Fibroblast of skin of right quadriceps (primary cell): Measurements from ENCODE around the gene IL22RA2.
"Not testable (repeated sequence)": the region's sequence is repeated elsewhere in the genome, so short reads cannot be mapped to it uniquely, and the experiment has no call there.

Source experiments
- DNase-seq: peaks from one replicate; pipeline ENCODE4 v3.0.0-alpha.2; 2013

IL22RA2 gene, protein sequence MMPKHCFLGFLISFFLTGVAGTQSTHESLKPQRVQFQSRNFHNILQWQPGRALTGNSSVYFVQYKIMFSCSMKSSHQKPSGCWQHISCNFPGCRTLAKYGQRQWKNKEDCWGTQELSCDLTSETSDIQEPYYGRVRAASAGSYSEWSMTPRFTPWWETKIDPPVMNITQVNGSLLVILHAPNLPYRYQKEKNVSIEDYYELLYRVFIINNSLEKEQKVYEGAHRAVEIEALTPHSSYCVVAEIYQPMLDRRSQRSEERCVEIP

DNA sequence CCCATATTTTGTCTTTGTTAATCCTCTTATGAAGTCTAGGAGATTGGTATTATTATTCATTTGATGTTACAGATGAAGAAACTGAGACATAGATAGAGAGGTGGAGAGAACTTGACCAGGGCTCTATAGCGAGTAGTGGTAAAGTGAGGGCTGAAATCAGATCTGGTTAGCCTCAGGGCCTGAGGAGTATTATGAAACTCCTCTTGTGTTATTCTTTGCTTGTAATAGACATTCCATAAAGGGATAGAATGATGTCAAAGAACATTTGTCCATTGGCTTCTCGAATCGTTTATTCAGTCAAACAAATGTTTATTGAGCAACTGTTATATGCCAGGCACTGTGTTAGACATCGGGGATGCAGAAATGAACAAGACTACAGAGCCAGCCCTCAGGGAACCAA, at the start of gene IL22RA2:
TSS of gene IL22RA2 (minus strand) at position 144 of the 400 bp plus-strand sequence. CDS start 11,895 bp downstream, outside the sequence.
- no peak for DNase-seq

DNA sequence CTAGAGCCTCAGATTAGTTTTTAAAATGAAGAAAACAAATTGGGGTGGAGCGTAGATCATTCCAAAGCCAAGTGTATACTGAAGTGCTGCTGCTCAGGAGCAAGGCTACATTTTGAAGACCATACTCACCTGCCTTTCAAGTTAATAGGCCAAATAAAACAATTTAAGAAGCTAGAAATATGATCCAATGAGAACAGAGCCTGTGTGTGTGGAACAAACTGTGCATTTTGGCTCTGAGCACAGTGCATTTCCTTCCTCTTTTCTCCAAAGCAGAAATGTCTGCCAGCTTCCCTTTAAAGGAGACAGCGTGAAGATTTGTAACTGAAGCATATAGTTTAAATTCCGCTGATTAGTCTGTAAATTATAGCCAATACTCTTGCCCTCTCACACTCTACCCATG, 48.9 kb upstream of the IL22RA2 start:
- no peak for DNase-seq

DNA sequence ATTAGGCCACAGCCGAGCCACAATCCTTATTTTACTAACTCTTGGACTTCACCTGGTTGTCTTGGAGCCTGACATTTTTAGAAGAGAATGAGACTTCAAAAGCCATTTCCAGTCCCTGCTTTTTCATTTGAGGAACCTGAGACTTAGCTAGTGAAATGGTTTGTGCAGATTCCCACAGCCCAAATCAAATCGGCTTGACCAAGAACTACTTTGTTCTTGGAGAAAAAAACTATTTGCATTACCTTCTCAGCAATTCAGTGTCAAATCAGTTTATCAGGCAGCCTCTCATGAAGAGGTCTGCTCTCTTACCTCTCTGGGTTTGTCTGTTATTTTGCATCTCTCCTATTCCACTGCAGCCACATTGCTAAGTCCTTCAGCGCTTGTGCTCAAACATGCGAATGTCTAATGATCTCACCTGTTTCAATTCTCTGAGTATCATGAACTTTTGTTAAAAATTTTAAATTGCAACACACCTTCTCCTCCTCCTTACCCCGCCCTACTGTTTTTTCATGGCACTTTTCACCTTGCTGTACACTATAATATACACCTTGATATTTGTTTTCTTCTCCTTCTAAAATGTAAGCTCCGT, 46.3 kb upstream of the IL22RA2 start:
- DNase-seq: no peak

DNA sequence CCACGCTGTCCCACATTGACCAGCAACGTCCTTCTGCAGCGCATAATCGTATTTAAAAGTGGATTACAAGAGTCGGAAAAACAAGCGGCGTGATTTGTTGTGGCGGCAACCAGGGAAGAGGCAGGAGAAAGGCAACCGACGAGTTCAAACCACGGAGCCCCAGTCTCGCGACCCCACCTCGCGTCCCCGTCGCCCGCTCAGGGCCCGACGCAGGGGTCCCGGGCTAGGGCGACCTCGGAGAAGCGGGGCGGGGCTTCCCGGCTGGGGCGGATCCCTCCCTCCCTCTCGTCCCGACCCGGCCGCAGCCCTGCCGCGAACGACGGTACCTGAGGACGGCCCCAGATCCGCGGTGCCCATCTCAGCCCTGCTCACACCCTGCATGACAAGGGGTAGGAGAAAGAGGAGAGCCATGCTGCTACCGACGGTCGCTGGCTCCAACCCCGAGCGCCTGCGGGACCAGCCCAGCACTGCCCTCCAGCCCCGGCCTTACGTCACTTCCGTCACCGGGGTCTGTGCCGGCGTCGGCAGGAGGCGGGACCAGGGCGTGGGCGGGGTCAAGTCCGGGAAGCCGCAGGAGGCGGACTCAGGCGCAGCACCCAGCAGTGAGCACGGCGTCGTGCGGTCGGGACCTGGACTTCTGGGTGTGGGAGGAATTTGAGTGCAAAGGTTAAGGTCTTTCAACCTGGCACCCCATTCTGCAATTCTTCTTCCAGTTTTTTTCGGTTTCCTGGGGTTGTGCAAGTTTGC, 45.6 kb upstream of the IL22RA2 start, which contains the start of gene IFNGR1:
TSS of gene IFNGR1 (minus strand) at position 469 of the 747 bp plus-strand sequence. CDS start at position 411, 58 bp downstream.
- DNase-seq: peak; percentile 87

DNA sequence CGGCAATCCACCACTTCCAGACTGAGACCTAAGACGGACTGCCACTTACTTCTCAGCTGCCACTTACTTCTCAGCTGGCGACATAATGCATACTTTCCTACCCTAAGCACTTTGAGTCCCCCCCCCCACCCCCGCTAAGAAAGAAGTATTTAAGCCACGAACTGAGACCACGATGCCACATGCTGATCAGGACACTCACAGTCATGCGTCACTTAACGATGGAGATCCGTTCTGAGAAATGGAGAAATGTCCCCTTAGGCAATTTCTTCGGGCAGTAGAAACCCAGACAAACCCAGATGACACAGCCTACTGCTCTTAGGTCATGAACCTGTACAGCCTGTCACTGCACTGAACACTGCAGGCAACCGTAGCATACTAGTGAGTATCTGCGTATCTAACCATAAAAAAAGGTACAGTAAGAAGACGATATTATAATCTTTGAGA, 45.1 kb upstream of the IL22RA2 start:
- DNase-seq: peak; percentile 45

DNA sequence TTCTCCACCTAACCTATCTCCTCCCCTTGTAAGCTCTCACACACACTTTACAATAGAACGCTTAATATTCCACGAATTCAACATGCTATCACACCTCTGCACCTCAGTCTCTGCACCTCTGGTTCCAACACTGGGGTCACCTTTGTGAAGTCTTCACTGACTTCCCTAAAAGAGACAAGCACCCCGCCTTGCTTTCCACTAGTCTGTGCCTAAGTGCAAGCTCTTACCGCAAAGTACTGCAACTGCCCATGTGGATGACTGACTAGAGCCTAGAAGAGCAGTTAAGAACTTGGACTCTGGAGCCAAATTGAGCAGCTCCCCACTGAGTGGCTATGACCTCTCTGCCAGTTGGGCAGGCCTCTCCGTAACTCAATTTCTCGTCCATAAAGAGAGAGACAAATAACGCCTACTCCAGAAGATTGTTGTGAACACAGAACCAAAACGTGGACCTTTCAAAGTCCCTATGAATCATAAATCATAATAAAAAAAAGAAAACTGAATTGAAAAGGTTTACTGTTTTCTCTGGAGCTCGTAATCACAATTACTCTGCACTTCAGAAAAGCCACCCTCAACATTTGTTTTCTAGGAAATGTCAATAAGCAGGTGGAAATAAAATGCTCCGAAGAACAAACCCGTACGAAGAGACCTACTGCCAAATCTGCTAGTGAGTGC, 44.5 kb upstream of the IL22RA2 start:
- DNase-seq: no peak

DNA sequence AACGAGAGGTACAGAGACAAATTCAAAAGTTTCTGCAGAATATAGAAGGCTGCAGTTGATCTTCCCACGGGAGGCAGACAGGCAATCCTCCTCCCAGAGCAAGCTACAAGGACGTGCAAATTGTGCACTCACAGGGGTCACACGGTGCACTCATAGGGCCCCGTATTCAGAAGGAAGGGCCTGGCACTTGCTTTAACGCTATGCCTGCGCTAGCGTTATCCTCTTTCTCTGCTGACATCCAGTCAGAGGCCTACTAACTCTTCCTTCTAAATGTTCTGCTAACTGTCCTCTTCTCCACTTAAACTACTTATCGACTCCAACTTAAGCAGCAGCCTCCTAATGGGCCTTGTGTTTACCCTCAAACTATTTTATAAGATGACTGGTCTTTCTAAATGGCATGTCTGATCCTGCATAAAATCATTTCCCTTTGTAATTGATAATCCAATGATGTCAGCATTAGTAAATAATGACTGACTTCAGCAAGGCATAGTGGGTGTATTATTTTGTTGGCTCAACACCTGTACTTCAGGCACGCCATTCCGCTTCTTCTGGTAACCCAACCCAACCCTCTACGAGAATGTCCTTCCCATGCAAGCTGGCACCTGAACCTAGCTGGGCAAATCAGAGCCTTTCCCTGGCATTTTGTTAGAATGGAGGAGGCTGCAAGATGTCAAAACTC, 43.6 kb upstream of the IL22RA2 start:
- no peak for DNase-seq

DNA sequence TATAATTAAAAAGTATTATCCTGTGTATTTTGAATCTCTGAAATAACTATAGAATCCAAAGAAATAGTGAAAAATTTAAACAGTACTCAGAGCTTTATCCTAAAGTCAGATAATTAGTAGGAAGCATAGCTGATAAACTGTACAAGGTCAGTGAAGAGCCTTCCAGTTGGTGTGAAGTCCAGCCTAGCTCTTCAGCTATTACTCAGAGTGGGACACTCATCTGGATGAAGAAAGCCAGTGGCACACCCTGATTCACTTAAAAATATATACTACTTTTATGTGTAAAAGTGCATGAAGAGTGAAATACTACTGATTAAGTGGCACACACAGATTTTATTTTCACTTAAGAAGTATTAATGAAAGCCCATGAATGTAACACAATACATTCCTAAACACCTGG, 42.7 kb upstream of the IL22RA2 start:
- no peak for DNase-seq

DNA sequence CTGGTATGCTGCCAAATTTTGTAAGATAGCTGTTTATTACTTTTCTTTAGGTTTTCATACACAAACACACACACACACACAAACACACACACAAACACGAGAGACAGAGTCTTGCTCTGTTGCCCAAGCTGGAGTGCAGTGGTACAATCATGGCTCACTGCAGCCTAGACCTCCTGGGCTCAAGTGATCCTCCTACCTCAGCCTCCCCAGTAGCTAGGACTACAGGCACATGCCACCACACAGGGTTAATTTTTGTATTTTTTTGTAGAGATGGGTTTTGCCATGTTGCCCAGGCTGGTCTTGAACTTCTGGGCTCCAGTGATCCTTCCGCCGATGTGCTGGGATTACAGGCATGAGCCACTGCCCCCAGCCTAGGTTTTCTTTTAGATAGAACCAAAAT, 42.2 kb upstream of the IL22RA2 start:
- DNase-seq: not testable (repeated sequence)

DNA sequence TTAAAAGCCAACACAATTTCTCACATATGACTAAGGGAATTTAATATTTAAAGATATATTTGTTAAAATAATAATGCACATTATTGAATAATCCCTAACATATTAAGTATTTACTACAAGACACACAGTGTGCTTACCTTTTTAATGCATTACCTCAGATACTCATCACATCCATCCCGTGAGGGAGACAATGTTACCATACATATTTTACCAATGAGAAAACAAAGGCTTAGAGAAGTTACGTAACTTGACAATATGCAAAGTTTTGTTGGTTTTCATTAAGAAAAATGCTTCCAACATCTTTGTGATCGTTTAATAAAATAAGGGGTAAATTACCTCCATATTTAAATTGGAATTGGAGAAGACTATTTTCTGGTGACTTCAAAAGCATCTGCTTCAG, 41.5 kb upstream of the IL22RA2 start:
- no peak for DNase-seq

DNA sequence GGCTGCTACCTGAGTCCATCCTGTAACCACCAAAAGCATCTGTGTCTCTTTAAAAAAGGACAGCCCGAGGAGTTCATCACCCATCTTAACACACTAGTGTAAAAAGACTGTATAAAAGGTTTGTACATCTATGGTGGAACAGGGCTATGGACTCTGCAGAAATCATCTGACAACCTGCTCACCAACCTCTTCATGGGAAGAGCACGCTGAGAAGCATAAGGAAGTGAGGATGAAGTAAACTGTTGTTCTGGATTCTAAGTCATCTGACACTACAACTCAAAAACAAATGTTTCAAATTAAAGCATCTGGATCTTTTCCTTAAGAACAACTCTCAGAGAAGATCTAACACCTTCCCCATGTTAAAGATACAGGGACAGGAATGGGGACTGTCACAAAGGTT, 40.4 kb upstream of the IL22RA2 start:
- no peak for DNase-seq

DNA sequence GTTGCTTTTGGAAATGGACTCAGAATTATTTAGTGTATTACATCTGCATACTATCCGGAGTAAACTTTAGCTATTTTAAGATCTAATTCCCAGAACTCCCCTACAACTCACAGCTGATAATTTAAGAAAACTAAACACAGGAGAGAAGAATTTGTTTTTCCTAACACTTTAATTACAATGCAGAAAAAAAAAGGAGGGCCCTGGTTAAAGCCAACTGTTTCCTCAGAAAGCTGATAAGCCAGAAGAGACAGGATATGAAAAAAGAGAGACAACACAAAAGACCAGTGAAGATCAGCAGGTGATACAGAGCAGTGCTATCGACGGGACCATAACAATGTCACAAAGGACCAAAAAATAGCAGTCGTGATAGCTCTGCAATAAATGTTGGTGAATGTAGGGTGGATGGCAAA, 39.9 kb upstream of the IL22RA2 start:
- DNase-seq: no peak

DNA sequence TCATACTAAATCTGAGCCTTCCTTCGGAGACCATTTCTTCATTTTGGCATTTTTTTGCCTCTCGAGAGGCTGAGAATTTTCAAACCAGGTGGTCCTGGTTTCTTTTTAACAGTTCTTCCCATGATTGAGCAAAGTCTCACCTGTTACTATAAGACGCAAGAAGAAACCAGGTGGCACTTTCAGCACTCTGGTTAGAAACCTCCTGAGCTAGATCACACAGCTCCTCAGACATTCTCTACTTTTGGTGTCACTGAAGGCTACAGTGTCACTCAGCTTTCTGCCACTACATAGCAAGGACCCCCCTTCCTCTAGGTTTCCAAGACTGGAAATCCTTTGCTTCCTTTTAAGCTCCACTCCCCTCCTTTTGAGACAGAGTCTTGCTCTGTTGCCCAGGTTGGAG, 38.5 kb upstream of the IL22RA2 start:
- no peak for DNase-seq

DNA sequence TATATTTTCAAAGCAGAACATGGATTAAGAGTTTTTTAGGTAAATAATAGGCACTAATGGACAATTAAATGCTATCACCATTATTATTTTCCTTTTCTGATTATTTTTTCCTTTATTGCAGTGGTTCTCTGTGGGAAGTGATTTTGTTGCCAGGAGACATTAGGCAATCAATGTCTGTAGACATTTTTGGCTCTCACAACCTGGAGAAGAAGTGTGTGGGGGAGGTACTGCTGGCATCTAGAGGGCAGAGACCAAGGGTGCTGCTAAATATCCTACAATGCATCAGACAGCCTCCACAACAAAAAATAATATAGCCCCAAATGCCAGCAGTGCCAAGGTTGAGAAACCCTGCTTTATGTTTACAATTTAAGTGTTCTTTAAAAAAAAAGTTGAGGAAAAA, 37.5 kb upstream of the IL22RA2 start:
- DNase-seq: no peak

DNA sequence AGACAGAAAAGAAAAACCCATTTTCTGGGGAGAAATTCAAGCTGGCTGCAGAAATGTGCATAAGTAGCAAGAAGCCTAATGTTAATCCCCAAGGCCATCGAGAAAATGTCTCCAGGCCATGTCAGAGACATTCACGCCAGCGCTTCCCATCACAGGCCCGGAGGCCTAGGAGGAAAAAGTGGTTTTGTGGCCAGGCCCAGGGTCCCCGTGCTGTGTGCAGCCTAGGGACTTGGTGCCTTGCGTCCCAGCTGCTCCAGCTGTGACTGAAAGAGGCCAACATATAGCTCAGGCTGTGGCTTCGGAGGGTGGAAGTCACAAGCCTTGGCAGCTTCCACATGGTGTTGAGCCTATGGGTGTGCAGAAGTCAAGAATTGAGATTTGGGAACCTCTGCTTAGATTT, 34.8 kb upstream of the IL22RA2 start:
- DNase-seq: no peak

DNA sequence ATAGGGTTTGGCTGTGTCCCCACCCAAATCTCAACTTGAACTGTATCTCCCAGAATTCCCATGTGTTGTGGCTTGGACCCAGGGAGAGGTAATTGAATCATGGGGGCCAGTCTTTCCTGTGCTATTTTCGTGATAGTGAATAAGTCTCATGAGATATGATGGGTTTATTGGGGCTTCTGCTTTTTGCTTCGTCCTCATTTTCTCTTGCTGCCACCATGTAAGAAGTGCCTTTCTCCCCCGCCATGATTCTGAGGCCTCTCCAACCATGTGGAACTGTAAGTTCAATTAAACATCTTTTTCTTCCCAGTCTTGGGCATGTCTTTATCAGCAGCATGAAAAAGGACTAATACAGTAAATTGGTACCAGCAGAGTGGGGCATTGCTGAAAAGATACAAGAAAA, 34.0 kb upstream of the IL22RA2 start:
- not testable (repeated sequence) for DNase-seq

DNA sequence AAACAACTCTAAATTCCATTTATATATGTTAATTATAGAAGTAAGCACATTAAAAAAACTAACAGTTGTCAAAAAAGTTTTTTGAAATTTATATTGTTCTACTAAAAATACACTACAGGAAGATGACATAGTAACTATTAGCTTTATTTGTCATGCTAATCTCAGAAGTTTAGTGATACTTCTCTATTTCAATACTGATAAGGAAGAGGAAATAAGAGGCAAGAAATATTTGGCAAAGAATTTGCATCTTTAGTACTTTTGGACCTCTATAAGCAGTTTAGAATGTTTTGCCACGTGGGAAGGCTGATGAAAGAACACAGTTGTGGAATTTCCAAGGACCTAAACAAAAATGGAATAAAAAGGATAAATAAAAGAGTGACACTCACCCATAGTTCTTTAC, 33.1 kb upstream of the IL22RA2 start:
- DNase-seq: no peak

DNA sequence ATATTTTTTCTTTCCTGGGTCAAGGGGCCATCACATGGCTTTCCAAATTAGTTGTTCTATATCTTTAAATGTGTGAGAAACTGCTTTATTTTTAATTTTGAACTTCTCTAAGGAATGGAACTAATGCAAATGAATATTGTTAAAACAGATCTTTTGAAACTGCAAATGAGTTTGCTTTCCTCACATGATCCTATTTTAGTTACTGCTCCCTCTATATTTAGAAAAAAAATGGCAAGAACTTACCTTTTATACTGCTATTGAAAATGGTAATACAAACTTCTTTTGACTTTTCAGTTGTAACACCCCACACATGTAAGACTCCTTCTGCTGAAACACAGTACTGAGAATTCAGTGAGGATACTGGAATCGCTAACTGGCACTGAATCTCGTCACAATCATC, 29.8 kb upstream of the IL22RA2 start:
- DNase-seq: no peak

DNA sequence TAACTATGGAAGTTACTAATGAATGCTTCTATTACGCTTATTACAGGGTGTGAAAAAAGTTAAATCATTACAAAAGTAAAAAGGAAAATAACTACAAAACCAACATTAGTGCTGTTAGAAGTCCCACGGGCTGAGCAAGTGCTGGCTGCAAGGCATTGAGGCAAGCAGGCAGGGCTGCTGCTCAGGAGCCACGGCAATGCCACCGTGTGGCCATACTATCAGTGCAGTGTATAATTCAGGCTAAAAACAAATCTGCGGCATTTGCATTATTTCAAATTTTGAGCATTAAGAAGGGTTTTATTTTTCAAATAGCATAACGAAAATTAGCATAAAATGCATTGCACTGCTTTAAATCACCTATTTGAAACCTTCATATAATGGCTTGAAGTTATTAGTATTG, 28.6 kb upstream of the IL22RA2 start:
- no peak for DNase-seq

DNA sequence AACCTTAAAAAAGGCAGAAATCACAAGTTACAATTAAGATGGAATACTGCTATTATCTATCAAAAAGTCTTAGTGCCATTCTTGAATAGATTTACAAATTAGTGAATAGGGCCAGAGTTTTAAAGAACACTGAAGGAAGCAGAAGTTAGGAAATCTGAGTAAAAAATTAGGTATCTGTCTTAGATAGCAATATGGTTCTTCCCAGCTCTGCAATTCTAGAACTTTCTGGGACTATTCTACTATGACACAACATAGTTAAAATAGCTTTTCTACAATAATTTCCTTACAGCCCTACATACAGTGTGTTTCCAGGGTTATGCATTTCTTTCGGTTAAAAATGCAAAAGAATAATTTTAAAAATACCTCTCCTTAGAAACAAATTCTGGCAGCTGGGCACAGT, 27.6 kb upstream of the IL22RA2 start:
- no peak for DNase-seq

DNA sequence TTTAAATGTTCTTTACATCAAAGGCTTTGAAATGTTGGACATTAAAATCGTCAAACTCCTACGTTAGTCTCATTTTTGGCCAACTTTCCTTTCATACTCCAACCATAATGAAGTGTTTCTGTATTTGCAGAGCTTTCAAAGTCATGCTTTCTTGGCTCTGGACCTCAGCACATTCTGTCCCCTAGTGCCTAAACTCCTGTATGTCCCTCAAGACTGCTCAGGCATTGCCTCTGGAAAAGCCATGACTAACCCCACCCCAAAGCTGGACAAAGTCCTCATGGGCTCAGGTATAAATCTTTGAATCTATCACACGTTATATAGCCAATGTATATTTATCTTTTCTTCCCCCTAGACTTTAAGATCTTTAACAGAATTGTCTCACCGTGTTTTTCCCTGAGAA, 26.8 kb upstream of the IL22RA2 start:
- no peak for DNase-seq

DNA sequence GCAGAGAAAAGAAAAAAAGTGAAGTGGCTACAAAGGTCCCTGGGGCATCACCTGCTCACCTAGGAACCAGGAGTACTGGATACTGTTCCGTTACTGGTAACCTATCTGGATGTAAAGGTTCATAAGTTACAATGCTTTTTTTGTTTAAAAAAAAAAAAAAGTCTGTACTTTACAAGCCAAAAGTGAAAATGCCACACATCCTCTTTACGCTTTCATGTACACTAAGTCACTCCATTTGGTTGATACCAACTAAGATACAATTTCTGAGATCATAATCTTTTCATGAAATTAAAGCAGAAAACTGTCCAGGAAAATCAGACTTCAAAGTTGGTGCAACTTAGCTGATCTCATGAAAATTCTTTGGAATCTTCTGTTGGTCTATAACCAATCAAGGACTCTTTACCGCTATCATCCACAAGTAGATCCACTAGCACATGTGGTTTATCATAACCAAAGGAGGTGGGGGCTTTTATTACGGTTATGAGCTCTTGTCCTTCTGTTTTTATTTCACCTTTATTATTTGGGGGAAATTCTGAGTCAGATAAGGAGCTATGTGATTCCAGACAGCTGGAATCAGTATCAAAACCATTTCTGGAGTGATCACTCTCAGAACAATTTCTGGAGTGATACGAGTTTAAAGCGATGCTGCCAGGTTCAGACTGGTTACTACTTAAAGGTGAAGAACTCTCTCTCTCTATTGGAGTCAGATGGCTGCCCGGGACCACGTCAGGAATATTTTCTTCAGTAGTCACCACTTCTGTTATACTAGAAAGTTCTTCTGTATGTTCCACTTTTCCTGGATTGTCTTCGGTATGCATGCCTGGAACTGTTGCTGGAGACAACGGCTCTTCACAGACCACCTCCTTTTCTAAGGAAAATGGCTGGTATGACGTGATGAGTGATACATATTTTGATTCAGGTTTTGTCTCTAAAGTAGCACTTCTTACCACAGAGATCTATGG, 24.5 kb upstream of the IL22RA2 start:
- DNase-seq: no peak
